HepG2 (cell line): Measurements from ENCODE around the gene PDGFD.

Experiments used
- ATF1 ChIP-seq: IDR thresholded peaks from 2 replicates; pipeline ENCODE4 v1.6.1; 2016; ENCODE audit warnings: mild to moderate bottlenecking, control low read depth
- EZH2 ChIP-seq: conservative IDR thresholded peaks from 2 replicates; pipeline ENCODE4 v1.6.1; 2012; ENCODE audit warnings: mild to moderate bottlenecking, low read depth, low read length, moderate library complexity
- HDAC6 ChIP-seq: fragments of 200-600 bp; sonication (generic); IDR thresholded peaks from 2 replicates; pipeline ENCODE4 v1.7.0; 2017; ENCODE audit warnings: mild to moderate bottlenecking, antibody characterized with exemption, low read length, low read depth
- HNRNPLL ChIP-seq: fragments of 200-400 bp; formaldehyde crosslinking; IDR thresholded peaks from 2 replicates; pipeline ENCODE4 v1.6.1; 2017; ENCODE audit warnings: mild to moderate bottlenecking, low read depth, low read length; ENCODE audit not compliant: poor library complexity, severe bottlenecking
- POLR2A ChIP-seq, 2 experiments: IDR thresholded peaks; 2 replicates each; pipeline ENCODE4 v1.6.1; 2011; ENCODE audit warnings: low read depth in 2 of 2, low read length in 2 of 2, mild to moderate bottlenecking in 1 of 2, moderate library complexity in 1 of 2; ENCODE audit not compliant: insufficient read depth in 1 of 2
- POLR2AphosphoS5 ChIP-seq: IDR thresholded peaks from 2 replicates; pipeline ENCODE4 v1.6.1; 2012; ENCODE audit warnings: low read depth, low read length
- SKI ChIP-seq: fragments of 450-650 bp; IDR thresholded peaks from one replicate; pipeline ENCODE4 v1.6.1; 2018; ENCODE audit warnings: mild to moderate bottlenecking; ENCODE audit not compliant: partially characterized antibody
- ZNF326 ChIP-seq: sonication (generic); formaldehyde crosslinking; IDR thresholded peaks from 2 replicates; pipeline ENCODE4 v1.4.0; 2020; ENCODE audit warnings: missing genetic modification reagents, borderline replicate concordance
- TF ChIP-seq, protein P1 (sequence below): sonication (generic); formaldehyde crosslinking; IDR thresholded peaks from 2 replicates; pipeline ENCODE4 v1.5.0; 2020; ENCODE audit warnings: mild to moderate bottlenecking, missing genetic modification reagents, moderate library complexity
- TF ChIP-seq, protein P2 (sequence below): sonication (generic); formaldehyde crosslinking; IDR thresholded peaks from 2 replicates; pipeline ENCODE4 v1.4.0; 2020; ENCODE audit warnings: missing genetic modification reagents

DNA sequence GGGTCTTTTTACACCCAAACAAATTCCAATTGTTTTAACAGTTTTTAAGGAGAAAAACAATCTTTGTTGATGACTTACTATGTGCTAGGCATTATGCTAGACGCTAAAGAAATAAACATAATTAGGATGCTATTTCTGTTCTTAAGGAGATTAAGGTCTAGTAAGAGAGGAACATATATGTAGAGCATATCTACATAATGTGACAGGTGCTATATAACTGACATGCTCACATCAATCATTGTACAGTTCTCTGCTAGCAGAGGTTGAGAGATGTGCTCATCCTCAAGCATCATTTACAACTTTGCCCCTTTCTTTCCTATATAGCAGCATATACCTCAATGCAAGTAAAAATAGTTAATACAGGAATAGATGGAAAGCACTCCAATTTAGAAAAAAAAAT is 37.5 kb downstream of the PDGFD start:
- no peak for TF ChIP-seq SKI
- TF ChIP-seq HNRNPLL: no peak
- TF ChIP-seq, protein P1, sequence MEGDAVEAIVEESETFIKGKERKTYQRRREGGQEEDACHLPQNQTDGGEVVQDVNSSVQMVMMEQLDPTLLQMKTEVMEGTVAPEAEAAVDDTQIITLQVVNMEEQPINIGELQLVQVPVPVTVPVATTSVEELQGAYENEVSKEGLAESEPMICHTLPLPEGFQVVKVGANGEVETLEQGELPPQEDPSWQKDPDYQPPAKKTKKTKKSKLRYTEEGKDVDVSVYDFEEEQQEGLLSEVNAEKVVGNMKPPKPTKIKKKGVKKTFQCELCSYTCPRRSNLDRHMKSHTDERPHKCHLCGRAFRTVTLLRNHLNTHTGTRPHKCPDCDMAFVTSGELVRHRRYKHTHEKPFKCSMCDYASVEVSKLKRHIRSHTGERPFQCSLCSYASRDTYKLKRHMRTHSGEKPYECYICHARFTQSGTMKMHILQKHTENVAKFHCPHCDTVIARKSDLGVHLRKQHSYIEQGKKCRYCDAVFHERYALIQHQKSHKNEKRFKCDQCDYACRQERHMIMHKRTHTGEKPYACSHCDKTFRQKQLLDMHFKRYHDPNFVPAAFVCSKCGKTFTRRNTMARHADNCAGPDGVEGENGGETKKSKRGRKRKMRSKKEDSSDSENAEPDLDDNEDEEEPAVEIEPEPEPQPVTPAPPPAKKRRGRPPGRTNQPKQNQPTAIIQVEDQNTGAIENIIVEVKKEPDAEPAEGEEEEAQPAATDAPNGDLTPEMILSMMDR (CRISPR knock-in tag): no peak
- TF ChIP-seq, protein P2, sequence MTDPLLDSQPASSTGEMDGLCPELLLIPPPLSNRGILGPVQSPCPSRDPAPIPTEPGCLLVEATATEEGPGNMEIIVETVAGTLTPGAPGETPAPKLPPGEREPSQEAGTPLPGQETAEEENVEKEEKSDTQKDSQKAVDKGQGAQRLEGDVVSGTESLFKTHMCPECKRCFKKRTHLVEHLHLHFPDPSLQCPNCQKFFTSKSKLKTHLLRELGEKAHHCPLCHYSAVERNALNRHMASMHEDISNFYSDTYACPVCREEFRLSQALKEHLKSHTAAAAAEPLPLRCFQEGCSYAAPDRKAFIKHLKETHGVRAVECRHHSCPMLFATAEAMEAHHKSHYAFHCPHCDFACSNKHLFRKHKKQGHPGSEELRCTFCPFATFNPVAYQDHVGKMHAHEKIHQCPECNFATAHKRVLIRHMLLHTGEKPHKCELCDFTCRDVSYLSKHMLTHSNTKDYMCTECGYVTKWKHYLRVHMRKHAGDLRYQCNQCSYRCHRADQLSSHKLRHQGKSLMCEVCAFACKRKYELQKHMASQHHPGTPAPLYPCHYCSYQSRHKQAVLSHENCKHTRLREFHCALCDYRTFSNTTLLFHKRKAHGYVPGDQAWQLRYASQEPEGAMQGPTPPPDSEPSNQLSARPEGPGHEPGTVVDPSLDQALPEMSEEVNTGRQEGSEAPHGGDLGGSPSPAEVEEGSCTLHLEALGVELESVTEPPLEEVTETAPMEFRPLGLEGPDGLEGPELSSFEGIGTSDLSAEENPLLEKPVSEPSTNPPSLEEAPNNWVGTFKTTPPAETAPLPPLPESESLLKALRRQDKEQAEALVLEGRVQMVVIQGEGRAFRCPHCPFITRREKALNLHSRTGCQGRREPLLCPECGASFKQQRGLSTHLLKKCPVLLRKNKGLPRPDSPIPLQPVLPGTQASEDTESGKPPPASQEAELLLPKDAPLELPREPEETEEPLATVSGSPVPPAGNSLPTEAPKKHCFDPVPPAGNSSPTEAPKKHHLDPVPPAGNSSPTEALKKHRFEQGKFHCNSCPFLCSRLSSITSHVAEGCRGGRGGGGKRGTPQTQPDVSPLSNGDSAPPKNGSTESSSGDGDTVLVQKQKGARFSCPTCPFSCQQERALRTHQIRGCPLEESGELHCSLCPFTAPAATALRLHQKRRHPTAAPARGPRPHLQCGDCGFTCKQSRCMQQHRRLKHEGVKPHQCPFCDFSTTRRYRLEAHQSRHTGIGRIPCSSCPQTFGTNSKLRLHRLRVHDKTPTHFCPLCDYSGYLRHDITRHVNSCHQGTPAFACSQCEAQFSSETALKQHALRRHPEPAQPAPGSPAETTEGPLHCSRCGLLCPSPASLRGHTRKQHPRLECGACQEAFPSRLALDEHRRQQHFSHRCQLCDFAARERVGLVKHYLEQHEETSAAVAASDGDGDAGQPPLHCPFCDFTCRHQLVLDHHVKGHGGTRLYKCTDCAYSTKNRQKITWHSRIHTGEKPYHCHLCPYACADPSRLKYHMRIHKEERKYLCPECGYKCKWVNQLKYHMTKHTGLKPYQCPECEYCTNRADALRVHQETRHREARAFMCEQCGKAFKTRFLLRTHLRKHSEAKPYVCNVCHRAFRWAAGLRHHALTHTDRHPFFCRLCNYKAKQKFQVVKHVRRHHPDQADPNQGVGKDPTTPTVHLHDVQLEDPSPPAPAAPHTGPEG: no peak
- TF ChIP-seq HDAC6: no peak
- no peak for TF ChIP-seq EZH2
- TF ChIP-seq POLR2AphosphoS5: no peak
- no peak for TF ChIP-seq ATF1 (CRISPR knock-in tag)
- no peak for TF ChIP-seq ZNF326
- TF ChIP-seq POLR2A (IDR thresholded peaks at IDR 0.05; ENCODE audit: insufficient read depth in 1 of 2, low read depth in 2 of 2, low read length in 2 of 2): no peak
